ENCODE results near the gene LRMDA. TPM values are rescaled to one million over a fixed set of nuclear protein-coding genes. Genes with fewer than 3 reads are reported as not detected.

The LRMDA gene
- total and polyA plus RNA-seq, 10 of the 15 experiments (the other 5 are each of a cell fraction or from before 2014, with no cell fraction given) = 0.07 to 0.54 (median 0.29) TPM; not detected in 4

DNA sequence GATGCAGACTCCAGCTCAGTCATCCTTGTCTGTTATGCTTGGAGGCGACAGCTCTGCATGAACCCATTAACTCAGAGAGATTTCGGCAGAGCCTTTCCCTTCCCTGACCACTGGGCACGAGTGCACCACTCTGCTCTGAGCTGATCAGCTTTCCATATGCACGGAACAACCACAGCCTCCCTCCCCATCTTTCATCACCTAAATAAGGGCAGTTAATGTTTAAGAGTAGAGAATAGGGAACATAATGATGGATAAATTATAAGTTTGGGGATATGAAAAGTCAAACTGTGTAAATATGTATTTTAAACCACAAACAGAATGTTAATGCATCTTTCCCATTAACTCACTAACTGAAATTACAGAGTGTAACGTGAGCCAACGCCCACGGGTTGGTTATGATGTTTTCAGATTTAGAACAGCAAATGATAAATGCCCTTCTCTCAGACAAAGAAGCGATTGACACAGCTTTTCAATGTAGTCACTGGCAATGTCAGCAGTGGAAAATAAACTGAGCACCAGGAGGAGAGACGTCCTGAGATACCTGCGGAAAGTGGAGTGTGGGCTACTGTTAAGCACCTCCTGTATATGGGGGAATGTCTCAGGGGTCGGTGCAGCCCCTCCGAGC lies 658.2 kb downstream of the LRMDA start:
- no TSS peak for BruUV-seq (replicated peaks)
- DNase-seq (ENCODE audit: low read depth, low spot score) (no peak), ATAC-seq (no peak), FAIRE-seq (no peak)
- Histone ChIP-seq H3K4me2 (ENCODE audit: control insufficient read depth, insufficient read depth) (no peak overlapping the region), H3K9ac (ENCODE audit: control insufficient read depth, insufficient read depth, low read length) (no peak overlapping the region), H3K27ac (ENCODE audit: control insufficient read depth, insufficient read depth) (no peak overlapping the region), H3K9me3 (replicated peaks; ENCODE audit: control insufficient read depth, insufficient read depth, low read length) (no peaks in the 10 kb centered on the region), H4K20me1 (ENCODE audit: control insufficient read depth, insufficient read depth) (no peaks in the 10 kb centered on the region), H3K27me3 (replicated peaks in 1 of 2; ENCODE audit: control insufficient read depth in 2 of 2, insufficient read depth in 2 of 2, low read length in 1 of 2) (no peaks in the 10 kb centered on the region), H3K4me1 (ENCODE audit: control insufficient read depth, insufficient read depth, low read length) (no peaks in the 10 kb centered on the region), H3K36me3 (ENCODE audit: control insufficient read depth in 2 of 2, insufficient read depth in 2 of 2, low read length in 1 of 2) (no peaks in the 10 kb centered on the region), H2AFZ (ENCODE audit: control insufficient read depth, low read depth, low read length) (no peak overlapping the region), H3K79me2 (ENCODE audit: control insufficient read depth, insufficient read depth, low read length) (no peaks in the 10 kb centered on the region), H3K4me3 (no peak overlapping the region)
- ChIA-PET CTCF (no interaction called here), RAD21 (ENCODE audit: unreplicated experiment) (no interaction called here), SMC1A (ENCODE audit: uncharacterized antibody, unreplicated experiment) (interaction anchor here (1.3 to 4.2 kb wide), 4 partner anchors 11 to 214 kb away, joined by 3 to 20 read pairs (median 5); no protein-coding TSS in a partner anchor), POLR2A (no interaction called here)
- TF ChIP-seq, protein P1, sequence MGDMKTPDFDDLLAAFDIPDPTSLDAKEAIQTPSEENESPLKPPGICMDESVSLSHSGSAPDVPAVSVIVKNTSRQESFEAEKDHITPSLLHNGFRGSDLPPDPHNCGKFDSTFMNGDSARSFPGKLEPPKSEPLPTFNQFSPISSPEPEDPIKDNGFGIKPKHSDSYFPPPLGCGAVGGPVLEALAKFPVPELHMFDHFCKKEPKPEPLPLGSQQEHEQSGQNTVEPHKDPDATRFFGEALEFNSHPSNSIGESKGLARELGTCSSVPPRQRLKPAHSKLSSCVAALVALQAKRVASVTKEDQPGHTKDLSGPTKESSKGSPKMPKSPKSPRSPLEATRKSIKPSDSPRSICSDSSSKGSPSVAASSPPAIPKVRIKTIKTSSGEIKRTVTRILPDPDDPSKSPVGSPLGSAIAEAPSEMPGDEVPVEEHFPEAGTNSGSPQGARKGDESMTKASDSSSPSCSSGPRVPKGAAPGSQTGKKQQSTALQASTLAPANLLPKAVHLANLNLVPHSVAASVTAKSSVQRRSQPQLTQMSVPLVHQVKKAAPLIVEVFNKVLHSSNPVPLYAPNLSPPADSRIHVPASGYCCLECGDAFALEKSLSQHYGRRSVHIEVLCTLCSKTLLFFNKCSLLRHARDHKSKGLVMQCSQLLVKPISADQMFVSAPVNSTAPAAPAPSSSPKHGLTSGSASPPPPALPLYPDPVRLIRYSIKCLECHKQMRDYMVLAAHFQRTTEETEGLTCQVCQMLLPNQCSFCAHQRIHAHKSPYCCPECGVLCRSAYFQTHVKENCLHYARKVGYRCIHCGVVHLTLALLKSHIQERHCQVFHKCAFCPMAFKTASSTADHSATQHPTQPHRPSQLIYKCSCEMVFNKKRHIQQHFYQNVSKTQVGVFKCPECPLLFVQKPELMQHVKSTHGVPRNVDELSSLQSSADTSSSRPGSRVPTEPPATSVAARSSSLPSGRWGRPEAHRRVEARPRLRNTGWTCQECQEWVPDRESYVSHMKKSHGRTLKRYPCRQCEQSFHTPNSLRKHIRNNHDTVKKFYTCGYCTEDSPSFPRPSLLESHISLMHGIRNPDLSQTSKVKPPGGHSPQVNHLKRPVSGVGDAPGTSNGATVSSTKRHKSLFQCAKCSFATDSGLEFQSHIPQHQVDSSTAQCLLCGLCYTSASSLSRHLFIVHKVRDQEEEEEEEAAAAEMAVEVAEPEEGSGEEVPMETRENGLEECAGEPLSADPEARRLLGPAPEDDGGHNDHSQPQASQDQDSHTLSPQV (IDR thresholded peaks at IDR 0.05) = no peak
- TF ChIP-seq BHLHE40 (IDR thresholded peaks at IDR 0.05; ENCODE audit: borderline replicate concordance in 1 of 2, low read depth in 2 of 2, low read length in 1 of 2) = peak in 1 of 2 experiments; percentile 42; a peak in 2 of 4 replicates
- intact Hi-C loops (cut with micrococcal nuclease; ENCODE audit: unreplicated experiment) = no loop called here
- 19% methylated on average over 12 of the region's 12 CpGs for WGBS (ENCODE audit: insufficient coverage, insufficient replicate concordance, low lambda C conversion rate, missing lambda C conversion rate)
- in situ Hi-C loops (cut with MboI) = no loop called here

Measured in GM12878 (cell line).